Measurements from ENCODE around the gene UQCR10. TPM values are rescaled to one million over a fixed set of nuclear protein-coding genes. Genes with fewer than 3 reads are reported as not detected.
"Not testable (repeated sequence)": the region's sequence is repeated elsewhere in the genome, so short reads cannot be mapped to it uniquely, and the experiment has no call there.

The UQCR10 gene
- total and polyA plus RNA-seq, 8 donors = 23.9 to 103 (median 32.6) TPM

DNA sequence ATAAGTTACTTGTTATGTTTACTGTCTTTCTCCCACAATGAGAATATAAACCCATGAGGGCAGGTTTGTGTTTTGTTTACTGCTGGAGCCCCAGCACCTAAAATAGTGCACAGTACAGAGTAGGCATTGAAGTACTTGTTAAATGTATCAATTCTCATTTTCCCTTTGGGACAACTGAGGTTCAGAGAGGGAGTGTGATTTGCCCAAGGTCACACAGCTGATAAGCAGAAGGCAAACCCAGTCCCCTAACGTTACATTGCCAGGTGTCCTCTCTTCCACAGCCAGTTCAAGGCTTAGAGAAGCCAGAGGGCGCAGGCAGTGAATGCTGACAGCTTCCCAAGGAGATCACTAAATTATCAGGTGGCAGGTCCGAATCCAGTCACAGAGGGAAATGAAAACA, 17.1 kb upstream of the UQCR10 start:
- DNase-seq (no peak), ATAC-seq (no peak), FAIRE-seq (no peak)
- intact Hi-C loops (cut with DNase I) = no loop called here
- H3K4me3 ChIP-seq = no peak overlapping the region
- no peaks in the 10 kb centered on the region for H3K4me1 ChIP-seq
- no peaks in the 10 kb centered on the region for H3K27me3 ChIP-seq
- H3K36me3 ChIP-seq = peaks cover 0 to 15% (median 9%) of the 10 kb centered on the region in 3 donors
- WGBS, 2 donors = 59 to 63% methylated on average over 3 of the region's 3 CpGs
- H3K9me3 ChIP-seq = no peaks in the 10 kb centered on the region
- no peak overlapping the region for H3K27ac ChIP-seq
- TF ChIP-seq, protein P1, sequence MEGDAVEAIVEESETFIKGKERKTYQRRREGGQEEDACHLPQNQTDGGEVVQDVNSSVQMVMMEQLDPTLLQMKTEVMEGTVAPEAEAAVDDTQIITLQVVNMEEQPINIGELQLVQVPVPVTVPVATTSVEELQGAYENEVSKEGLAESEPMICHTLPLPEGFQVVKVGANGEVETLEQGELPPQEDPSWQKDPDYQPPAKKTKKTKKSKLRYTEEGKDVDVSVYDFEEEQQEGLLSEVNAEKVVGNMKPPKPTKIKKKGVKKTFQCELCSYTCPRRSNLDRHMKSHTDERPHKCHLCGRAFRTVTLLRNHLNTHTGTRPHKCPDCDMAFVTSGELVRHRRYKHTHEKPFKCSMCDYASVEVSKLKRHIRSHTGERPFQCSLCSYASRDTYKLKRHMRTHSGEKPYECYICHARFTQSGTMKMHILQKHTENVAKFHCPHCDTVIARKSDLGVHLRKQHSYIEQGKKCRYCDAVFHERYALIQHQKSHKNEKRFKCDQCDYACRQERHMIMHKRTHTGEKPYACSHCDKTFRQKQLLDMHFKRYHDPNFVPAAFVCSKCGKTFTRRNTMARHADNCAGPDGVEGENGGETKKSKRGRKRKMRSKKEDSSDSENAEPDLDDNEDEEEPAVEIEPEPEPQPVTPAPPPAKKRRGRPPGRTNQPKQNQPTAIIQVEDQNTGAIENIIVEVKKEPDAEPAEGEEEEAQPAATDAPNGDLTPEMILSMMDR (IDR thresholded peaks at IDR 0.05) = no peak

DNA sequence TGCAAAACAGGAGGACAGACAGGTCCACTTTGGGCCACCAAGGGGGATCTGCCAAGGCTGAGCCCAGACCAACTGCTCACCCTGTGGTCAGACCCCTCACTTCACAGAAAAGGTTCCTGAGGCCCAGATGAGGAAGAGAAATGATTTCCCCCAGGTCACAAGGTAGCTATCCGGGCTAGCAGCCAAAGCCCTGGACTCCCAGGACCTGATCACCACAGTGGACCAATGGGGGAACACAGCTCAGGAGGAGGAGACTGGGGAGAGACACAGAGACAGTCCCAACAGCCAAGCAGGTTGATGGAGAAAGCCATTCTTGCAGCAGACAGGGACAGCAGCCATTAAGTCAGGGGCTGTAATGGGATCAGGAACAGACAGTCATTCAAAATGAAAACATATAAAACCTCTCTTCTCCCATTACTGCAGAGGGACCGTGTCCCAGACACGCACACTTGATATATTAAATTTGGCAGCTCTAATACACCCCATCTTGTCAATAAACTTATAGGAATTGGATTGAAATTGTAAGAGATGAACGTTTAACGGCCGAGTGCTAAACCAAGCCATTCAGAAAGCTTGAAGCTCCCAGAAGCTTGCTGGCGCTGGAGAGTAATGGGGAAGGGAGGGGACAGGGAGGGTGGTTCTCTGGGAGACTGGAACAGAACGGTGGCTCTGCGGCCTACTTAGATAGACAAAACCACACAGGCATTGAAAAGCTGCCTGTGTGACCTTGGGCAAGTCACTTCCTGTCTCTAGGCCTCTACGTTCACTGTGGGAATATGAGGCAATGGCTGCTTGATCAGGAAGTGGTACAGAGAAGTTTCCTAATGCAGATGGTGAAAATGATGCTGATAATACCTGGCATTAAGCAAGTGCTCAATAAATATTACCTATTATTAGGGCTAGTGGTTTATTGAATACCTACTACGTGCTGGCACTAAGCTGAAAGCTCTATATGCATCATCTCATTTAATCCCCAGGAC, 16.3 kb upstream of the UQCR10 start:
- Histone ChIP-seq H3K4me3 (no peak overlapping the region), H3K36me3 (peaks cover 0 to 15% (median 9%) of the 10 kb centered on the region in 3 donors), H3K4me1 (no peaks in the 10 kb centered on the region), H3K9me3 (no peaks in the 10 kb centered on the region), H3K27me3 (no peaks in the 10 kb centered on the region), H3K27ac (no peak overlapping the region)
- DNase-seq = no peak
- 78 to 80% methylated on average over 11 of the region's 11 CpGs for WGBS, 2 donors
- ATAC-seq = peak in 3 of 4 donors; percentile 56 to 85 (median 67)
- TF ChIP-seq, protein P1 (IDR thresholded peaks at IDR 0.05) = no peak
- FAIRE-seq = no peak
- intact Hi-C loops (cut with DNase I) = no loop called here

DNA sequence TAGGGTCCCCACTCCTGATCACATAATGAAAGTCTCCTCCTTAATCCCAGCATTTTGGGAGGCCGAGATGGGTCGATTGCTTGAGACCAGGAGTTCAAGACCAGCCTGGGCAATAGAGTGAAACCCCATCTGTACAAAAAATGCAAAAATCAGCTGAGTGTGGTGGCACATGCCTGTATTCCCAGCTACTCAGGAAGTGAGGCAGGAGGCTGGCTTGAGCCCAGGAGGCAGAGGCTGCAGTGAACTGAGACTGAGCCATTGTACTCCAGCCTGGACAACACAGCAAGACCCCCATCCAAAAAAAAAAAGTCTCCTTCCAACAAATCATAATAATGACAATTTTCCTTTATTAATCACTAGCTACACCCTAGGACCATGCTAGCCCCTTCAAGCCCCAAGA, 15.5 kb upstream of the UQCR10 start:
- 84 to 88% methylated on average over 2 of the region's 2 CpGs for WGBS, 2 donors
- TF ChIP-seq, protein P1 (IDR thresholded peaks at IDR 0.05) = no peak
- H3K27me3 ChIP-seq = no peaks in the 10 kb centered on the region
- H3K4me3 ChIP-seq = no peak overlapping the region
- intact Hi-C loops (cut with DNase I) = no loop called here
- peaks cover 0 to 12% (median 9%) of the 10 kb centered on the region in 3 donors for H3K36me3 ChIP-seq
- H3K9me3 ChIP-seq = no peaks in the 10 kb centered on the region
- no peak overlapping the region for H3K27ac ChIP-seq
- ATAC-seq (no peak), FAIRE-seq (no peak), DNase-seq (no peak)
- H3K4me1 ChIP-seq = no peaks in the 10 kb centered on the region

DNA sequence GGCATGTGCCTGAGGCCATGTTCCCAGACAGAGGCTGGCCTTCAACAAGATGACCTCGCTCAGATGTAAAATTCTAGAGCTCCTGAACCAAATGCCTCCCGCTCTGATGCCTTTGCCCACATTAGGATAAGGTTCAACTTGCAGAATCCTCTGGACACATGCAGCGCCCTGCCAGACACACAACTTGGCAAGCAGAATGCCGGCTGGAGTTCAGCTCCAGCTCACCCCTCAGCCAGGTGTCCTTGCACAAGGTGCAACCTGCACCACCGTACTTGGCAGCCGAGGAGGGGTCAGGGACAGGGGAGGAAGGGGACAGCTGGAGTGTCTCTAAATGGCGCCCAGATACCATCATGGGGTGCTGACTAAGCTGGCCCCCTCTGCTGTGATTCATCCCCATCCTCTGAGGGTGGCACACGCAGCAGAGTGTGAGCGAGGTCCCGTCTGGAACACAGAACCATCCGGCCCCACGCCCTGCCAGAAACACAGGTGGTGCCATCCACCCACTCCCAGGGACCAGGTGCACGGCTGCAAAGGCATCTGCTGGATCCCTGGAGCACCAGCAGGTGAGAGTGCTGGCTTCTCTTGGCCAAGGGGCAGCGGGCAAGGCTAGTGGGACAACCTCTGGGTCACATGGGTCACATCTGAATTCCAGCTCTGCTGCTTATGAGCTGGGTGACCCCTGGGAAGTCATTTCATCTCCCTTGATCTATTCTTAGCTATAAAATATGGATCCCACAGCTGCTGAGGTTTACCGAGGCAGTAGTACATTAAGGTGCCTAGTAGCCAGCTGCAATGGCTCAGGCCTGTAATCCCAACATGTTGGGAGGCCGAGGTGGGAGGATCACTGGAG, 13.1 kb upstream of the UQCR10 start:
- Histone ChIP-seq H3K9me3 (no peaks in the 10 kb centered on the region), H3K36me3 (no peaks in the 10 kb centered on the region), H3K4me1 (no peaks in the 10 kb centered on the region), H3K27me3 (no peaks in the 10 kb centered on the region), H3K27ac (no peak overlapping the region), H3K4me3 (no peak overlapping the region)
- TF ChIP-seq, protein P1 (IDR thresholded peaks at IDR 0.05) = no peak
- WGBS, 2 donors = 77 to 85% methylated on average over 16 of the region's 16 CpGs
- intact Hi-C loops (cut with DNase I) = no loop called here
- DNase-seq (no peak), FAIRE-seq (no peak), ATAC-seq (no peak)

DNA sequence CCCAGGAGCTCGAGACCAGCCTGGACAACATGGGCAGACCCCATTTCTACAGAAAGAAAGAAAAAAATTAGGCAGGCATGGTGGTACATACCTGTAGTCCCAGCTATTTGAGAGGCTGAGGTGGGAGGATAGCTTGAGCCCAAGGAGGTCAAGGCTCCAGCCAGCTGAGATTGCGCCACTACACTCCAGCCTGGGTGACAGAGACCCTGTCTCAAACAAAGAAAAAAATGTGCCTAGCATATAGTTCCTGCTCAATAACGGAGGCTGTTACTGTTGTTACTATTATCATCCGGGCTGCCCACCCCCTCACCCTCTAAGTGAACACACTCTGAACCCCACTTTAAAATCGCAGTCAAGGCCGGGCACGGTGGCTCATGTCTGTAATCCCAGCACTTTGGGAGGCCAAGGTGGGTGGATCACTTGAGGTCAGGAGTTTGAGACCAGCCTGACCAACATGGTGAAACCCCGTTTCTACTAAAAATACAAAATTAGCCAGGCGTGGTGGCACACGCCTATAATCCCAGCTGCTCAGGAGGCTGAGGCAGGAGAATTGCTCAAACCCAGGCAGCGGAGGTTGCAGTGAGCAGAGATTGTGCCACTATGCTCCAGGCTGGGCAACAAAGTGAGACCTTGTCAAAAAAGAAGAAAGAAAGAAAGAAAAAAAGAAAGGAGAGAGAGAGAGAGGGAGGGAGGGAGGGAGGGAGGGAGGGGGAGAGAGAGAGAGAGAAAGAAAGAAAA, 12.3 kb upstream of the UQCR10 start:
- intact Hi-C loops (cut with DNase I); FAIRE-seq: not testable (repeated sequence)
- 93% methylated on average over 11 of the region's 11 CpGs for WGBS, 2 donors

More for the DNA sequence above, 12.3 kb upstream of the UQCR10 start:
- not testable (repeated sequence) for H3K4me1 ChIP-seq, ATAC-seq, DNase-seq, H3K9me3 ChIP-seq, H3K36me3 ChIP-seq, H3K27me3 ChIP-seq, H3K4me3 ChIP-seq, H3K27ac ChIP-seq

All from pancreas (tissue), 10 donors.